ENCODE results near the gene BCL2.
A peak's percentile ranks its signal among the peaks of the same experiment; 100 is the strongest.

GRCh38 chr18:63073481-63073880 lies 246.1 kb downstream of the BCL2 start:
- TF ChIP-seq CTCF (conservative IDR thresholded peaks at IDR 0.05) (peak; percentile 34), ZFX (IDR thresholded peaks at IDR 0.05) (no peak)

Measured in C4-2B (cell line).